ENCODE measurements around the gene CT45A3. TPM values are rescaled to one million over a fixed set of nuclear protein-coding genes. Genes with fewer than 3 reads are reported as not detected.
"Not testable (repeated sequence)": the region's sequence is repeated elsewhere in the genome, so short reads cannot be mapped to it uniquely, and the experiment has no call there.

CT45A3 gene
- polyA plus RNA-seq, 1 of the 3 experiments (the other 2 are of a cell fraction): not detected

DNA sequence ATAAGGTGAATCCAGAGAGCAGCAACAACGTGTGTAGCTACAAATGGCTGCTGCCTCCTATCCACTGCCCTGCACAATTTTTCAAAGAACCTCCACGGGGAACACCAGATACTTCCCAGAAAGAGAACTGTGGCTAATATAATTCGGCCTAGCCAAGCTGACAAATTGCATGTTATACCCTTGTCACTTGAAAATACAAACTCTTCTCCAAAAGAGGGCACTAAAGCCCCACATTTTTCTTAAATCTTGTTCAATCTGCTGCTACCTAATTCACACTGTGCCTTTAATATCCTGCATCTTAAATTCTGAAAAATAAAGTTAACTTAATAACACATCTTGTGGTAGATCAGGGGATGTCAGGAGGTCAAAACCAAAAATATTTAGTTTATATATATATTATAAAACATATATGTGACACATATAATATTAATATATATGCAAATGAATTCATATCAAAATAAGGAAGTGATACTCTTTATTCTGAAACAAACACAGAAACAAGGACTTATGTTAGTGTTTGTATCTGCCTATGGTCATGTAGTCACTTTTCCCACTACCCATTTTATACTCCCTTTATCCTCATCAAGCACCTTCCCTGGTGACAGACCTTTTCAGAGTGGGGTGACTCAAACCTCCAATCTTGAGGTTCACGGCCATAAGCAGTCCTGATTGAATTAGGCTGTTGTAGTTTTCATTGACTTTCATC, 30.5 kb downstream of the CT45A3 start:
- H3K9me2 ChIP-seq: no peaks in the 10 kb centered on the region
- H3K27me3 ChIP-seq (ENCODE audit: insufficient read depth): peaks cover 9% of the 10 kb centered on the region; the same call in 1 of the 2 replicates
- no peak for DNase-seq
- ChIA-PET POLR2A (no interaction called here), CTCF (no interaction called here)
- 1% methylated on average over 4 of the region's 4 CpGs for WGBS (ENCODE audit: low lambda C conversion rate)
- TF ChIP-seq, protein P1, sequence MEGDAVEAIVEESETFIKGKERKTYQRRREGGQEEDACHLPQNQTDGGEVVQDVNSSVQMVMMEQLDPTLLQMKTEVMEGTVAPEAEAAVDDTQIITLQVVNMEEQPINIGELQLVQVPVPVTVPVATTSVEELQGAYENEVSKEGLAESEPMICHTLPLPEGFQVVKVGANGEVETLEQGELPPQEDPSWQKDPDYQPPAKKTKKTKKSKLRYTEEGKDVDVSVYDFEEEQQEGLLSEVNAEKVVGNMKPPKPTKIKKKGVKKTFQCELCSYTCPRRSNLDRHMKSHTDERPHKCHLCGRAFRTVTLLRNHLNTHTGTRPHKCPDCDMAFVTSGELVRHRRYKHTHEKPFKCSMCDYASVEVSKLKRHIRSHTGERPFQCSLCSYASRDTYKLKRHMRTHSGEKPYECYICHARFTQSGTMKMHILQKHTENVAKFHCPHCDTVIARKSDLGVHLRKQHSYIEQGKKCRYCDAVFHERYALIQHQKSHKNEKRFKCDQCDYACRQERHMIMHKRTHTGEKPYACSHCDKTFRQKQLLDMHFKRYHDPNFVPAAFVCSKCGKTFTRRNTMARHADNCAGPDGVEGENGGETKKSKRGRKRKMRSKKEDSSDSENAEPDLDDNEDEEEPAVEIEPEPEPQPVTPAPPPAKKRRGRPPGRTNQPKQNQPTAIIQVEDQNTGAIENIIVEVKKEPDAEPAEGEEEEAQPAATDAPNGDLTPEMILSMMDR (IDR thresholded peaks at IDR 0.05): peak; percentile 14; the same call in 1 of the 2 replicates
- TF ChIP-seq, protein P2, sequence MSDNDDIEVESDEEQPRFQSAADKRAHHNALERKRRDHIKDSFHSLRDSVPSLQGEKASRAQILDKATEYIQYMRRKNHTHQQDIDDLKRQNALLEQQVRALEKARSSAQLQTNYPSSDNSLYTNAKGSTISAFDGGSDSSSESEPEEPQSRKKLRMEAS (IDR thresholded peaks at IDR 0.05; ENCODE audit: low read depth): no peak
- 0 out of 2 replicates have a peak, but pooled peaks have one; percentile 10 for TF ChIP-seq RAD21 (IDR thresholded peaks at IDR 0.05; ENCODE audit: low read length)
- no peak for TF ChIP-seq FOXJ3 (CRISPR knock-in tag; IDR thresholded peaks at IDR 0.05)
- H3K9ac ChIP-seq: no peak overlapping the region
- H2AFZ ChIP-seq (ENCODE audit: low read depth): no peak overlapping the region
- no peaks in the 10 kb centered on the region for H4K20me1 ChIP-seq (ENCODE audit: insufficient read depth)
- no peak overlapping the region for H3K4me2 ChIP-seq
- H3K4me1 ChIP-seq (ENCODE audit: control insufficient read depth in 1 of 2, insufficient read depth in 2 of 2, low read depth in 1 of 2, low read length in 1 of 2): no peaks in the 10 kb centered on the region
- H3F3A ChIP-seq (replicated peaks; ENCODE audit: insufficient read depth): no peaks in the 10 kb centered on the region
- no peaks in the 10 kb centered on the region for H3K9me3 ChIP-seq
- no peak overlapping the region for H3K27ac ChIP-seq (ENCODE audit: low read depth in 2 of 2, low read length in 1 of 2)
- no peak overlapping the region for H3K4me3 ChIP-seq (ENCODE audit: low read depth in 2 of 2, low read length in 1 of 2)
- H3K79me2 ChIP-seq (ENCODE audit: insufficient read depth): no peaks in the 10 kb centered on the region
- H3K36me3 ChIP-seq (replicated peaks in 1 of 2; ENCODE audit: control insufficient read depth in 1 of 2, insufficient read depth in 2 of 2, low read length in 1 of 2): no peaks in the 10 kb centered on the region

DNA sequence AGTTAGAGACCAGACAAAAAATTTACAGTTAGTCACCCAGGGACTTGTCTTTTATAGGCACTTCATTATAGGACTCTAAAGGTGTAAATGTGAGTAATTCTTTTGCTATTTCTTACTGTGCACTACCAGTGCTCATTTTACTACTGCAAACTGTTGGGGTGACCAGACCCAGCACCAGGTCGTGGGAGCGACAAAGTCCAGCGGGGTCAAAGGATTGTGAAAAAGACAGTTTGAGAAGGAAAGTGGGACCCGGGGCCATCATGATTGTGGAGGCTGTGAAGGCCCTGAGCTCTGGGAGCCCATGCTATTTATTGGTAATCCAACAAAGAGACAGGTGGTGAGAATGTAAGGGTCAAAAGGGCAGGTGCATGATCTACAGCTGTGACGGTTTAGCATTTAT, 33.3 kb downstream of the CT45A3 start:
- CTCF ChIA-PET; H3K79me2 ChIP-seq (ENCODE audit: insufficient read depth); H3K9ac ChIP-seq; H4K20me1 ChIP-seq (ENCODE audit: insufficient read depth); H3K27me3 ChIP-seq (ENCODE audit: insufficient read depth); H2AFZ ChIP-seq (ENCODE audit: low read depth); H3K9me2 ChIP-seq; DNase-seq; H3K27ac ChIP-seq (ENCODE audit: low read depth in 2 of 2, low read length in 1 of 2); H3K9me3 ChIP-seq; POLR2A ChIA-PET; H3F3A ChIP-seq (replicated peaks; ENCODE audit: insufficient read depth); H3K4me3 ChIP-seq (ENCODE audit: low read depth in 2 of 2, low read length in 1 of 2); H3K36me3 ChIP-seq (replicated peaks in 1 of 2; ENCODE audit: control insufficient read depth in 1 of 2, insufficient read depth in 2 of 2, low read length in 1 of 2); H3K4me1 ChIP-seq (ENCODE audit: control insufficient read depth in 1 of 2, insufficient read depth in 2 of 2, low read depth in 1 of 2, low read length in 1 of 2); H3K4me2 ChIP-seq: not testable (repeated sequence)
- WGBS (ENCODE audit: low lambda C conversion rate): 2% methylated on average over 5 of the region's 5 CpGs

DNA sequence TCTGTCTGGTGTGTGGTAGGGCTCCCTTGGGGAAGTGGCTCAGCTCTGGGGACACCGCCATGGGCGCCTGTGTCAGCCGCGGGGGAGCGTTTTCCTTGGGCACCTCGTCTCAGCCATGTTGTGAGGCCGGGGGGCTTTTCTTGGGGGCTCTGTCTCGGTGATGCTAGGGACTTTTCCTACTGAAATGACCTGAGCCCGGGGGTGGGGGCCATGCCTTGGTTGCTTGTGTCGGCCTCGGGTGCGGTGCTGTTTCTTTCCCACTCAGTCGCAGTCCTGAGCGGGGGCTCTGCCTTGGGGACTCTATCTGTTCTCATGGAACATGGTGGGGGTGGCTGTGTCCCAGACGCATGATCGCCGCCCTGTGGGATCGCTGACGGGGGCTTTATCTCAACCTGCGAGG, 54.2 kb downstream of the CT45A3 start:
- H2AFZ ChIP-seq (ENCODE audit: low read depth): no peak overlapping the region
- H4K20me1 ChIP-seq (ENCODE audit: insufficient read depth): no peaks in the 10 kb centered on the region
- ChIA-PET POLR2A (no interaction called here), CTCF (no interaction called here)
- H3K79me2 ChIP-seq (ENCODE audit: insufficient read depth): no peaks in the 10 kb centered on the region
- DNase-seq: no peak
- no peaks in the 10 kb centered on the region for H3K4me1 ChIP-seq (ENCODE audit: control insufficient read depth in 1 of 2, insufficient read depth in 2 of 2, low read depth in 1 of 2, low read length in 1 of 2)
- no peak overlapping the region for H3K4me2 ChIP-seq
- H3K9me3 ChIP-seq: no peaks in the 10 kb centered on the region
- no peak overlapping the region for H3K27ac ChIP-seq (ENCODE audit: low read depth in 2 of 2, low read length in 1 of 2)
- H3K9me2 ChIP-seq: no peaks in the 10 kb centered on the region
- peaks cover 6% of the 10 kb centered on the region; the same call in 1 of the 2 replicates for H3K27me3 ChIP-seq (ENCODE audit: insufficient read depth)
- H3K36me3 ChIP-seq (replicated peaks in 1 of 2; ENCODE audit: control insufficient read depth in 1 of 2, insufficient read depth in 2 of 2, low read length in 1 of 2): no peaks in the 10 kb centered on the region
- no peak overlapping the region for H3K4me3 ChIP-seq (ENCODE audit: low read depth in 2 of 2, low read length in 1 of 2)
- H3F3A ChIP-seq (replicated peaks; ENCODE audit: insufficient read depth): no peaks in the 10 kb centered on the region
- no peak overlapping the region for H3K9ac ChIP-seq
- 77% methylated on average over 14 of the region's 20 CpGs for WGBS (ENCODE audit: low lambda C conversion rate)
- no peak for TF ChIP-seq FOXJ3 (CRISPR knock-in tag; IDR thresholded peaks at IDR 0.05)
- TF ChIP-seq SIN3A (IDR thresholded peaks at IDR 0.05; ENCODE audit: borderline replicate concordance, low read depth, low read length): no peak
- TF ChIP-seq, protein P2 (IDR thresholded peaks at IDR 0.05; ENCODE audit: low read depth): no peak
- no peak for TF ChIP-seq JUND (IDR thresholded peaks at IDR 0.05)
- TF ChIP-seq, protein P3, sequence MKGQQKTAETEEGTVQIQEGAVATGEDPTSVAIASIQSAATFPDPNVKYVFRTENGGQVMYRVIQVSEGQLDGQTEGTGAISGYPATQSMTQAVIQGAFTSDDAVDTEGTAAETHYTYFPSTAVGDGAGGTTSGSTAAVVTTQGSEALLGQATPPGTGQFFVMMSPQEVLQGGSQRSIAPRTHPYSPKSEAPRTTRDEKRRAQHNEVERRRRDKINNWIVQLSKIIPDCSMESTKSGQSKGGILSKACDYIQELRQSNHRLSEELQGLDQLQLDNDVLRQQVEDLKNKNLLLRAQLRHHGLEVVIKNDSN (IDR thresholded peaks at IDR 0.05; ENCODE audit: borderline replicate concordance, low read depth): no peak
- no peak for TF ChIP-seq TEAD4 (IDR thresholded peaks at IDR 0.05; ENCODE audit: borderline replicate concordance, insufficient read depth)
- TF ChIP-seq, protein P1 (IDR thresholded peaks at IDR 0.05): no peak
- TF ChIP-seq RXRA (IDR thresholded peaks at IDR 0.05; ENCODE audit: borderline replicate concordance, low read depth): no peak
- no peak for TF ChIP-seq TAF1 (IDR thresholded peaks at IDR 0.05; ENCODE audit: borderline replicate concordance, low read depth, low read length)
- TF ChIP-seq EZH2phosphoT487 (IDR thresholded peaks at IDR 0.05; ENCODE audit: borderline replicate concordance, low read depth): no peak
- TF ChIP-seq POLR2AphosphoS5 (IDR thresholded peaks at IDR 0.05; ENCODE audit: low read depth, low read length): no peak
- no peak for TF ChIP-seq FOSL2 (IDR thresholded peaks at IDR 0.05; ENCODE audit: borderline replicate concordance, low read depth)
- no peak for TF ChIP-seq SMC3 (IDR thresholded peaks at IDR 0.05; ENCODE audit: low read depth, low read length)

All from SK-N-SH (cell line).